IPS DF 19.7 (cell line): Measurements from ENCODE around the gene CC2D2B.
"Not testable (repeated sequence)": the region's sequence is repeated elsewhere in the genome, so short reads cannot be mapped to it uniquely, and the experiment has no call there.

ENCODE experiments used
- DNase-seq: peaks from one replicate; pipeline ENCODE4 v3.0.0-alpha.2; 2013; ENCODE audit warnings: low read depth, low spot score

The CC2D2B gene

GRCh38 chr10:96014473-96015102 is 106.8 kb downstream of the CC2D2B start:
- DNase-seq = no peak

GRCh38 chr10:96017191-96017687 is 109.5 kb downstream of the CC2D2B start:
- DNase-seq = peak; percentile 20

- no peak for DNase-seq
Measured at GRCh38 chr10:96021332-96021731, 113.6 kb downstream of the CC2D2B start.

GRCh38 chr10:96022739-96023138 is 115.0 kb downstream of the CC2D2B start:
- no peak for DNase-seq

GRCh38 chr10:96023168-96023567 is 115.4 kb downstream of the CC2D2B start:
- DNase-seq = no peak

- DNase-seq = peak; percentile 42
Measured at GRCh38 chr10:96025566-96025965, 117.8 kb downstream of the CC2D2B start.

- no peak for DNase-seq
Measured at GRCh38 chr10:96034625-96035024, 126.8 kb downstream of the CC2D2B start.

- no peak for DNase-seq
Measured at GRCh38 chr10:96038476-96039387, 131.0 kb downstream of the CC2D2B start.

GRCh38 chr10:96041146-96041545 is 133.4 kb downstream of the CC2D2B start:
- no peak for DNase-seq

GRCh38 chr10:96043033-96043892 is 135.5 kb downstream of the CC2D2B start, which contains the start of gene CCNJ:
Gene CCNJ (plus strand): TSS chr10:96043583. CDS start chr10:96044394, 811 bp downstream.
- DNase-seq = peak; percentile 28

- DNase-seq = no peak
Measured at GRCh38 chr10:96043893-96044715, 136.3 kb downstream of the CC2D2B start.

- no peak for DNase-seq
Measured at GRCh38 chr10:96044736-96045135, 137.0 kb downstream of the CC2D2B start.

GRCh38 chr10:96046546-96046945 is 138.8 kb downstream of the CC2D2B start:
- no peak for DNase-seq

GRCh38 chr10:96047004-96047649 is 139.4 kb downstream of the CC2D2B start:
- DNase-seq = no peak

- not testable (repeated sequence) for DNase-seq
Measured at GRCh38 chr10:96047925-96048324, 140.2 kb downstream of the CC2D2B start.

GRCh38 chr10:96049340-96049739 is 141.6 kb downstream of the CC2D2B start:
- DNase-seq = no peak

GRCh38 chr10:96053985-96054384 is 146.2 kb downstream of the CC2D2B start:
- DNase-seq = no peak

GRCh38 chr10:96056787-96057186 is 149.0 kb downstream of the CC2D2B start:
- DNase-seq = no peak

- DNase-seq = no peak
Measured at GRCh38 chr10:96061232-96061631, 153.5 kb downstream of the CC2D2B start.

GRCh38 chr10:96072674-96073073 is 164.9 kb downstream of the CC2D2B start:
- no peak for DNase-seq
